OCI-LY3 (cell line): ENCODE measurements around the gene RIC1.

Experiments
- CTCF ChIP-seq: fragments of 200-600, 300-600 bp; sonication (generic); IDR thresholded peaks from 2 replicates; pipeline ENCODE4 v1.5.1; 2014; ENCODE audit warnings: antibody characterized with exemption, low read length, low read depth
- EZH2phosphoT487 ChIP-seq: fragments of 200-600 bp; shearing (Covaris generic); IDR thresholded peaks from 2 replicates; pipeline ENCODE4 v1.6.1; 2018; ENCODE audit warnings: antibody characterized with exemption, mixed run types, low read depth

- no peak for TF ChIP-seq CTCF
- TF ChIP-seq EZH2phosphoT487 = no peak
These were observed 89.6 kb downstream of the RIC1 start for GRCh38 chr9:5718296-5719032.
